Mesothelial cell of epicardium (in vitro differentiated cells): ENCODE results near the gene DNAH2. TPM values are rescaled to one million over a fixed set of nuclear protein-coding genes. Genes with fewer than 3 reads are reported as not detected.
A peak's percentile ranks its signal among the peaks of the same experiment; 100 is the strongest.

Source experiments
- DNase-seq, 2 experiments: peaks; one replicate each; pipeline ENCODE4 v3.0.0; 2021; ENCODE audit warnings: low spot score in 2 of 2; ENCODE audit not compliant: unreplicated experiment in 2 of 2
- H3K27ac Mint-ChIP-seq: 2 replicates; pipeline ENCODE4 v1.8.0; 2021; ENCODE audit warnings: mixed read lengths
- H3K27me3 Mint-ChIP-seq: 2 replicates; pipeline ENCODE4 v1.8.0; 2021; ENCODE audit warnings: low read depth, mixed read lengths
- H3K36me3 Mint-ChIP-seq: 2 replicates; pipeline ENCODE4 v1.8.0; 2021; ENCODE audit warnings: mixed read lengths
- H3K4me1 Mint-ChIP-seq: 2 replicates; pipeline ENCODE4 v1.8.0; 2021; ENCODE audit warnings: mixed read lengths
- H3K4me3 Mint-ChIP-seq: 2 replicates; pipeline ENCODE4 v1.8.0; 2021; ENCODE audit warnings: mild to moderate bottlenecking, moderate library complexity, mixed read lengths
- H3K9me3 Mint-ChIP-seq: 2 replicates; pipeline ENCODE4 v1.8.0; 2021; ENCODE audit warnings: mixed read lengths
- CTCF ChIP-seq: fragments of 200-600 bp; sonication (generic); IDR thresholded peaks from one replicate; pipeline ENCODE4 v1.5.0; 2021; ENCODE audit warnings: antibody characterized with exemption; ENCODE audit not compliant: unreplicated experiment
- total RNA-seq: library from RNA; stranded (reverse); gene quantifications from 3 replicates; pipeline ENCODE4 v1.2.1, GENCODE V29; 2021

DNAH2 gene
- total RNA-seq, 1 donor from 2014 or later = 0.18 TPM

DNA sequence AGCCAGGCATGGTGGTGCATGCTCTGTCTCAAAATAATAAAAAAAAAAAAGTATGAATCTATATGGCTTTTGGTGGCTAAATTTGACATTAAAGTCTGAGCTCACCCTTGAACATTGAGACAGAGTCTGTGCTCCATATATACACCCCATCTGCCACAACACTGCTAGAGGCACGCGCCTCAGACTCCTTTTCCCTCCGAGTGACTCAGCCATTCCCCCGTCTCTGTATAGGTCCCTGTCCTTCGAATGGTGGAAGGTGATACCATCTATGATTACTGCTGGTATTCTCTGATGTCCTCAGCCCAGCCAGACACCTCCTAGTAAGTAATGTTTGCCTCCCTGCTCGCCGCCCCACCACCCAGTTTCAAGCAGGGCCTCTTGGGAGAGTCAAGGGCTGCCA is 17.0 kb upstream of the DNAH2 start:
- Mint-ChIP-seq H3K9me3 (no peaks in the 10 kb centered on the region), H3K27me3 (no peaks in the 10 kb centered on the region), H3K27ac (no peak overlapping the region), H3K36me3 (peaks cover 11% of the 10 kb centered on the region), H3K4me3 (no peak overlapping the region), H3K4me1 (peaks cover 15% of the 10 kb centered on the region)
- no peak for TF ChIP-seq CTCF
- DNase-seq = no peak

DNA sequence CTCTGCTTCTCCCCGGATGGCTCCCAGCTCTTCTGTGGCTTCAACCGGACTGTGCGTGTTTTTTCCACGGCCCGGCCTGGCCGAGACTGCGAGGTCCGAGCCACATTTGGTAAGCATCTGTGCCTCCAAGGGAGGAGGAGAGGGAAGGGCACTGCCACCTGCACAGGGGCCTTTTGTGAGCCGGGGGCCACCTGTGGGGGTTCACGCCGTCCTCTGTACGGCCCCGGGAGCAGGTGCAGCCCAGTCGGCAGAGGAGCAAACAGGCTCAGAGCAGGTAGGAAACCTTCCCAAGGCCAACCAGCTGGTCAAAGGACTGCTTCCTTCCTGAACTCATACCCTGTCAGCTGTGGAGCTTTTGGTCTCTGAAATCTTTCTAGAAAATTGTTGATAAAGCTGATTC is 15.9 kb upstream of the DNAH2 start:
- Mint-ChIP-seq H3K36me3 (peaks cover 3% of the 10 kb centered on the region), H3K27ac (no peak overlapping the region), H3K9me3 (no peaks in the 10 kb centered on the region), H3K27me3 (no peaks in the 10 kb centered on the region), H3K4me3 (no peak overlapping the region), H3K4me1 (peaks cover 26% of the 10 kb centered on the region)
- no peak for DNase-seq
- TF ChIP-seq CTCF = no peak

DNA sequence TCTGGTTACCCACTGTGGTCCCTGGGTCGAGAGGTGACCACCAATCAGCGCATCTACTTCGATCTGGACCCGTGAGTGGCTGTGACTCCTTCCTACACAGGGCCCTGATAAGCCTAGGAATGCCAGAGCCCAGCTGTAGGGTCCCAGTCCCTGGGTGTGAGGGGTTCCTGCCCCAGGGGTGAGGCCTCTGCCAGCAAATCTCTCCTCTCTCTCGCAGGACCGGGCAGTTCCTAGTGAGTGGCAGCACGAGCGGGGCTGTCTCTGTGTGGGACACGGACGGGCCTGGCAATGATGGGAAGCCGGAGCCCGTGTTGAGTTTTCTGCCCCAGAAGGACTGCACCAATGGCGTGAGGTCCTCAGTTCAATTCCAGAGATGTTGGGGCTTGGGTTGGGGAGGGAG is 14.8 kb upstream of the DNAH2 start:
- peaks cover 30% of the 10 kb centered on the region for H3K4me1 Mint-ChIP-seq
- H3K4me3 Mint-ChIP-seq = no peak overlapping the region
- H3K27me3 Mint-ChIP-seq = no peaks in the 10 kb centered on the region
- H3K36me3 Mint-ChIP-seq = peaks cover 2% of the 10 kb centered on the region
- no peaks in the 10 kb centered on the region for H3K9me3 Mint-ChIP-seq
- DNase-seq = no peak
- TF ChIP-seq CTCF = no peak
- H3K27ac Mint-ChIP-seq = no peak overlapping the region

GRCh38 chr17:7703584-7704479 is 13.7 kb upstream of the DNAH2 start:
- Mint-ChIP-seq H3K27me3 (no peaks in the 10 kb centered on the region), H3K4me1 (peaks cover 30% of the 10 kb centered on the region), H3K27ac (peak overlapping the region; percentile 89), H3K36me3 (peaks cover 2% of the 10 kb centered on the region), H3K9me3 (no peaks in the 10 kb centered on the region), H3K4me3 (peak overlapping the region; percentile 80)
- no peak for TF ChIP-seq CTCF
- DNase-seq = peak in 1 of 2 experiments; percentile 56

- H3K4me1 Mint-ChIP-seq = peaks cover 30% of the 10 kb centered on the region
- H3K4me3 Mint-ChIP-seq = peak within 1 kb of the TSS; percentile 83
- peak within 1 kb of the TSS; percentile 89 for H3K27ac Mint-ChIP-seq
- DNase-seq = peak; percentile 57 to 65
- peaks cover 2% of the 10 kb centered on the region for H3K36me3 Mint-ChIP-seq
- no peaks in the 10 kb centered on the region for H3K9me3 Mint-ChIP-seq
- H3K27me3 Mint-ChIP-seq = no peaks in the 10 kb centered on the region
- no peak for TF ChIP-seq CTCF
These were observed 12.8 kb upstream of the DNAH2 start, which contains the start of gene EFNB3 for GRCh38 chr17:7704601-7705268. Gene EFNB3 (plus strand): TSS chr17:7705202. CDS start chr17:7705599, 397 bp downstream.
